ENCODE measurements around the gene TBL1Y.

TBL1Y gene

GRCh38 chrY:7092836-7093235 is 182.3 kb downstream of the TBL1Y start:
- no peak for DNase-seq (ENCODE audit: low read depth, low spot score)
- in situ Hi-C loops (cut with HindIII; ENCODE audit: low sequenced_read_pairs), result no loop called here

GRCh38 chrY:7094365-7094764 is 183.9 kb downstream of the TBL1Y start:
- no peak overlapping the region for H3K4me3 ChIP-seq (ENCODE audit: low read depth, low read length)
- TF ChIP-seq CTCF (IDR thresholded peaks at IDR 0.05; ENCODE audit: low read depth, low read length), result no peak
- in situ Hi-C loops (cut with HindIII; ENCODE audit: low sequenced_read_pairs), result no loop called here
- no peak for DNase-seq (ENCODE audit: low read depth, low spot score)

More at GRCh38 chrY:7092836-7093235, 182.3 kb downstream of the TBL1Y start:
- no peak overlapping the region for H3K4me3 ChIP-seq (ENCODE audit: low read depth, low read length)
- TF ChIP-seq CTCF (IDR thresholded peaks at IDR 0.05; ENCODE audit: low read depth, low read length), result no peak

GRCh38 chrY:7097021-7097420 is 186.5 kb downstream of the TBL1Y start:
- DNase-seq (ENCODE audit: low read depth, low spot score), result no peak
- no peak overlapping the region for H3K4me3 ChIP-seq (ENCODE audit: low read depth, low read length)
- in situ Hi-C loops (cut with HindIII; ENCODE audit: low sequenced_read_pairs), result no loop called here
- TF ChIP-seq CTCF (IDR thresholded peaks at IDR 0.05; ENCODE audit: low read depth, low read length), result no peak

- DNase-seq (ENCODE audit: low read depth, low spot score), result no peak
- no peak for TF ChIP-seq CTCF (IDR thresholded peaks at IDR 0.05; ENCODE audit: low read depth, low read length)
- in situ Hi-C loops (cut with HindIII; ENCODE audit: low sequenced_read_pairs), result no loop called here
- no peak overlapping the region for H3K4me3 ChIP-seq (ENCODE audit: low read depth, low read length)
Observed at GRCh38 chrY:7099742-7100141, 189.2 kb downstream of the TBL1Y start.

- no peak for TF ChIP-seq CTCF (IDR thresholded peaks at IDR 0.05; ENCODE audit: low read depth, low read length)
- no peak for DNase-seq (ENCODE audit: low read depth, low spot score)
- H3K4me3 ChIP-seq (ENCODE audit: low read depth, low read length), result no peak overlapping the region
- in situ Hi-C loops (cut with HindIII; ENCODE audit: low sequenced_read_pairs), result no loop called here
Observed at GRCh38 chrY:7102680-7103079, 192.2 kb downstream of the TBL1Y start.

- DNase-seq (ENCODE audit: low read depth, low spot score), result no peak
- no peak for TF ChIP-seq CTCF (IDR thresholded peaks at IDR 0.05; ENCODE audit: low read depth, low read length)
- in situ Hi-C loops (cut with HindIII; ENCODE audit: low sequenced_read_pairs), result no loop called here
- no peak overlapping the region for H3K4me3 ChIP-seq (ENCODE audit: low read depth, low read length)
Observed at GRCh38 chrY:7107179-7107578, 196.7 kb downstream of the TBL1Y start.

- DNase-seq (ENCODE audit: low read depth, low spot score), result no peak
- in situ Hi-C loops (cut with HindIII; ENCODE audit: low sequenced_read_pairs), result no loop called here
- no peak for TF ChIP-seq CTCF (IDR thresholded peaks at IDR 0.05; ENCODE audit: low read depth, low read length)
- H3K4me3 ChIP-seq (ENCODE audit: low read depth, low read length), result no peak overlapping the region
Observed at GRCh38 chrY:7110086-7110485, 199.6 kb downstream of the TBL1Y start.

Measured in astrocyte of the spinal cord (primary cell).